B cell (primary cell): Measurements from ENCODE around the gene SGTA. TPM values are rescaled to one million over a fixed set of nuclear protein-coding genes. Genes with fewer than 3 reads are reported as not detected.

Experiments
- ATAC-seq: fragments of 200-7000 bp; cut with Tn5 transposase; one replicate; pipeline ENCODE4 v1.10.0; 2021; ENCODE audit warnings: low read depth, mild to moderate bottlenecking, moderate number of reproducible peaks, moderate library complexity
- CTCF ChIA-PET: fragments of 350-600 bp; sonication (Branson Sonifier 250); formaldehyde crosslinking; loops from one replicate; lab custom pipeline; 2021; ENCODE audit warnings: antibody characterized with exemption, inconsistent platforms; lab: Charles Lee
- POLR2A ChIA-PET: fragments of 350-600 bp; sonication (Branson Sonifier 250); formaldehyde crosslinking; loops from one replicate; lab custom pipeline; 2021; ENCODE audit warnings: antibody characterized with exemption; lab: Charles Lee
- DNase-seq: peaks from one replicate; pipeline ENCODE4 v3.0.0; 2013
- H2AFZ ChIP-seq: 2 replicates; pipeline ENCODE4 v1.6.1; 2012; ENCODE audit warnings: mild to moderate bottlenecking, low read depth, low read length; ENCODE audit not compliant: insufficient read depth, poor library complexity, severe bottlenecking
- H3K27ac ChIP-seq, 2 donors: 1 replicate in 1 of 2; 2 replicates in 1 of 2; pipeline ENCODE4 v1.5.1; 2012 to 2013; ENCODE audit warnings: low read length in 2 of 2, mild to moderate bottlenecking in 2 of 2, moderate library complexity in 1 of 2
- H3K27me3 ChIP-seq, 4 experiments: fragments of 200-600 bp in 1 of 4; sonication (generic) in 1 of 4; replicated peaks in 1 of 4; 1 replicate in 2 of 4; 2 replicates in 2 of 4; pipeline versions ENCODE4 v1.6.1 to v1.7.0; 2013 to 2016; ENCODE audit warnings: low read length in 3 of 4, mild to moderate bottlenecking in 2 of 4, mixed read lengths in 1 of 4, moderate library complexity in 1 of 4; ENCODE audit not compliant: insufficient read depth in 4 of 4, control insufficient read depth in 3 of 4; ENCODE audit errors: control extremely low read depth in 1 of 4
- H3K36me3 ChIP-seq, 2 experiments: replicated peaks in 1 of 2; 1 replicate in 1 of 2; 2 replicates in 1 of 2; pipeline versions ENCODE4 v1.6.1 to v1.7.1; 2013; ENCODE audit warnings: low read length in 1 of 2; ENCODE audit not compliant: insufficient read depth in 2 of 2, control insufficient read depth in 1 of 2; ENCODE audit errors: control extremely low read depth in 1 of 2, extremely low read depth in 1 of 2
- H3K4me1 ChIP-seq, 2 donors: fragments of 200-600 bp in 1 of 2; sonication (generic) in 1 of 2; 1 replicate in 1 of 2; 2 replicates in 1 of 2; pipeline versions ENCODE4 v1.5.1 to v1.6.1; 2013 to 2017; ENCODE audit warnings: low read length in 2 of 2; ENCODE audit not compliant: control insufficient read depth in 2 of 2, insufficient read depth in 2 of 2
- H3K4me2 ChIP-seq: replicated peaks from 2 replicates; pipeline ENCODE3; 2012; ENCODE audit warnings: mild to moderate bottlenecking, low read depth, low read length; ENCODE audit not compliant: poor library complexity, severe bottlenecking
- H3K4me3 ChIP-seq, 5 experiments: fragments of 200-600 bp in 1 of 5; sonication (generic) in 1 of 5; 1 replicate in 3 of 5; 2 replicates in 2 of 5; pipeline versions ENCODE4 v1.5.1 to v1.7.0; 2011 to 2016; ENCODE audit warnings: low read length in 4 of 5, mild to moderate bottlenecking in 4 of 5, low read depth in 2 of 5, control low read depth in 1 of 5, moderate library complexity in 1 of 5; ENCODE audit not compliant: insufficient read depth in 1 of 5; ENCODE audit errors: control extremely low read depth in 1 of 5, extremely low read depth in 1 of 5
- H3K79me2 ChIP-seq: fragments of 200-600 bp; sonication (generic); one replicate; pipeline ENCODE4 v1.6.0; 2016; ENCODE audit warnings: low read length; ENCODE audit not compliant: control insufficient read depth, insufficient read depth
- H3K9ac ChIP-seq: fragments of 200-600 bp; sonication (generic); 2 replicates; pipeline ENCODE4 v1.6.1; 2017; ENCODE audit warnings: mild to moderate bottlenecking, low read length, moderate library complexity
- H3K9me3 ChIP-seq, 3 donors: one replicate each; pipeline versions ENCODE4 v1.6.1 to v1.7.1; 2013; ENCODE audit warnings: low read length in 2 of 3; ENCODE audit not compliant: control insufficient read depth in 2 of 3, insufficient read depth in 1 of 3; ENCODE audit errors: control extremely low read depth in 1 of 3
- H4K20me1 ChIP-seq: 2 replicates; pipeline ENCODE4 v1.6.0; 2012; ENCODE audit warnings: mild to moderate bottlenecking, low read length; ENCODE audit not compliant: insufficient read depth, control insufficient read depth, poor library complexity, severe bottlenecking
- H3K27ac Mint-ChIP-seq: one replicate; pipeline ENCODE4 v1.8.0; 2021; ENCODE audit warnings: mixed read lengths
- H3K27me3 Mint-ChIP-seq: one replicate; pipeline ENCODE4 v1.8.0; 2021; ENCODE audit warnings: mixed read lengths
- H3K4me1 Mint-ChIP-seq: one replicate; pipeline ENCODE4 v1.8.0; 2021; ENCODE audit warnings: mixed read lengths
- H3K4me3 Mint-ChIP-seq: one replicate; pipeline ENCODE4 v1.8.0; 2021; ENCODE audit warnings: mixed read lengths
- H3K9me3 Mint-ChIP-seq: one replicate; pipeline ENCODE4 v1.8.0; 2022; ENCODE audit warnings: mixed read lengths; ENCODE audit not compliant: insufficient read depth
- EZH2 ChIP-seq: IDR thresholded peaks from 2 replicates; pipeline ENCODE4 v1.6.1; 2012; ENCODE audit warnings: borderline replicate concordance, low read depth, mild to moderate bottlenecking, moderate library complexity, low read length; ENCODE audit not compliant: insufficient read depth, poor library complexity, severe bottlenecking
- WGBS: methylation state at CpG from one replicate; pipeline ENCODE4 v1.1.5; 2013; ENCODE audit warnings: missing lambda C conversion rate; ENCODE audit not compliant: insufficient coverage; 5-methylcytosine and 5-hydroxymethylcytosine counted together
- intact Hi-C: fragments of 100-400 bp; cut with micrococcal nuclease; formaldehyde crosslinking; loops from one replicate; pipeline ENCODE4 v1.10.0; 2022
- polyA plus RNA-seq: library from polyadenylated mRNA; depleted of rRNA; stranded (reverse); fragments of >200 nt; gene quantifications from 2 replicates; pipeline ENCODE4 v1.2.3, GENCODE V29; 2012
- total RNA-seq, 2 donors: library from RNA; stranded (reverse); fragments of 120-200 nt in 1 of 2; gene quantifications; 1 replicate in 1 of 2; 2 replicates in 1 of 2; pipeline versions ENCODE4 v1.2.3 to v1.2.4, GENCODE V29; 2013 to 2022
- TF ChIP-seq, protein P1 (sequence below): fragments of 200-600 bp; IDR thresholded peaks from one replicate; pipeline ENCODE4 v1.8.0; 2022; ENCODE audit warnings: antibody characterized with exemption, mild to moderate bottlenecking

The SGTA gene
- total and polyA plus RNA-seq, 2 donors (not counting 1 experiment from before 2014, with no cell fraction given) = 36.6 to 42.0 TPM

DNA sequence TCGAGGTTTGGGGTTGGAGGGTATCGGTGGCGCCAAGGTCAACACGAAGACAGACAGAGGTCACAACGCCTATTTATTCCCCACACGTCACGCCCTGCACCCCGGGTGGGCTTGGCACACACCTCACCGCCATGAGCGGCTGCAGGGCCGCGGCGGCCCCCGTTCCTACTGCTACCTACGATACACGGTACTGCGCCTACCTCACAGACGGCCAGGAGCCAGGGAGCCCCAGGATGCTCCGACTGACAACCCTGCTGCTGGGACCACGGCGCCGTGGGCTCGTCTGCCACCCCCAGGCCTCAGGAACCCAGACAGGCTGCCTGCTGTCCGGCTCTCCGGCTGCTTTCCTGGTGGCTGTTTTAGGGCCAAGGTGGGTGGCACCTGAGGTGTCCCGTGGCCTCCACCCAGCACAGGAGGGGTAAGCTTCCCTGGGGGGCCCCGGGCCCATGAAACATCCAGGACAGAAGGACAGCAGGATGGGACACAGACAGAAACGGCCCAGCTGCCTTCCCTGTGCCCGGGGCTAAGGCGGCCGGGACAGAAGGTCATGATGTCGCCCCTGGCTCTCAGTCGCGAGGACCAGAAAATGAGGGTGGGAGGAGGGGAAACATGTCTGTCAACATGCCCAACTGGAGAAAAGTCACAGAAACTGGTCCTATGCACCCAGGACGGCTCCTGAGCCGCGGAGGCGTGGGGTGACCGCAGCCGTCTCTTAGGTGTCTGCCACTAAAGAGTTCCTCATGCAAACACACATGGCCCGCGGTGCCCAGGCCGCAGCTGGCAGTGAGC is 28.2 kb downstream of the SGTA start:
- no peaks in the 10 kb centered on the region for H3K79me2 ChIP-seq
- H3K4me3 ChIP-seq = no peak overlapping the region
- H3K9me3 ChIP-seq = no peaks in the 10 kb centered on the region
- H3K9me3 Mint-ChIP-seq = no peaks in the 10 kb centered on the region
- CTCF ChIA-PET = interaction anchor here (0.8 to 4.8 kb wide), 2 partner anchors 104 to 107 kb away, joined by 3 to 39 read pairs; no protein-coding TSS in a partner anchor
- no peak for DNase-seq
- H3K4me1 ChIP-seq = no peaks in the 10 kb centered on the region
- no peak overlapping the region for H2AFZ ChIP-seq
- no peak overlapping the region for H3K9ac ChIP-seq
- H3K27ac Mint-ChIP-seq = no peak overlapping the region
- no peaks in the 10 kb centered on the region for H3K27me3 Mint-ChIP-seq
- POLR2A ChIA-PET = interaction anchor here (0.5 kb wide), 1 partner anchor 85 kb away, joined by 3 read pairs; no protein-coding TSS in a partner anchor
- TF ChIP-seq, protein P1, sequence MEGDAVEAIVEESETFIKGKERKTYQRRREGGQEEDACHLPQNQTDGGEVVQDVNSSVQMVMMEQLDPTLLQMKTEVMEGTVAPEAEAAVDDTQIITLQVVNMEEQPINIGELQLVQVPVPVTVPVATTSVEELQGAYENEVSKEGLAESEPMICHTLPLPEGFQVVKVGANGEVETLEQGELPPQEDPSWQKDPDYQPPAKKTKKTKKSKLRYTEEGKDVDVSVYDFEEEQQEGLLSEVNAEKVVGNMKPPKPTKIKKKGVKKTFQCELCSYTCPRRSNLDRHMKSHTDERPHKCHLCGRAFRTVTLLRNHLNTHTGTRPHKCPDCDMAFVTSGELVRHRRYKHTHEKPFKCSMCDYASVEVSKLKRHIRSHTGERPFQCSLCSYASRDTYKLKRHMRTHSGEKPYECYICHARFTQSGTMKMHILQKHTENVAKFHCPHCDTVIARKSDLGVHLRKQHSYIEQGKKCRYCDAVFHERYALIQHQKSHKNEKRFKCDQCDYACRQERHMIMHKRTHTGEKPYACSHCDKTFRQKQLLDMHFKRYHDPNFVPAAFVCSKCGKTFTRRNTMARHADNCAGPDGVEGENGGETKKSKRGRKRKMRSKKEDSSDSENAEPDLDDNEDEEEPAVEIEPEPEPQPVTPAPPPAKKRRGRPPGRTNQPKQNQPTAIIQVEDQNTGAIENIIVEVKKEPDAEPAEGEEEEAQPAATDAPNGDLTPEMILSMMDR = no peak
- TF ChIP-seq EZH2 = no peak
- H3K36me3 ChIP-seq = peaks cover 3 to 19% of the 10 kb centered on the region in 2 experiments
- H3K4me3 Mint-ChIP-seq = no peak overlapping the region
- no peaks in the 10 kb centered on the region for H4K20me1 ChIP-seq
- H3K27ac ChIP-seq = no peak overlapping the region
- H3K27me3 ChIP-seq = no peaks in the 10 kb centered on the region
- no peak overlapping the region for H3K4me2 ChIP-seq
- no peaks in the 10 kb centered on the region for H3K4me1 Mint-ChIP-seq
- intact Hi-C loops = no loop called here
- 98% methylated on average over 39 of the region's 43 CpGs for WGBS
- ATAC-seq = no peak

DNA sequence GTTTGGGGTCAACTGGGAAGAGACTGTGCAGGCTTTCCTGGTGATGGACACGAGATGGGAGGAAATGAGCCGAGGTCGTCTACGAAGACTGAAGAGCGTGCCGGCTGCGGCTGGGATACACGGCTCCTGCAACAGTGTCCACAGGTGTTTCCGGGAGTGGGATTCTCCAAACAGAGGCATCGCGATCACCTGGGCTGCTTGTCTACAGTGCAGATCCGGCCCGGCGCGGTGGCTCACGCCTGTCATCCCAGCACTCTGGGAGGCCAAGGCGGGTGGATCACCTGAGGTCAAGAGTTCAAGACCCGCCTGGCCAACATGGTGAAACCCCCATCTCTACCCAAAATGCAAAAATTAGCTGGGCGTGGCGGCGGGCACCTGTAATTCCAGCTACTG is 31.6 kb downstream of the SGTA start:
- Histone ChIP-seq H2AFZ (no peak overlapping the region), H3K36me3 (peaks cover 0 to 7% of the 10 kb centered on the region in 2 experiments), H3K79me2 (peaks cover 12% of the 10 kb centered on the region), H3K4me2 (no peak overlapping the region), H3K9ac (no peak overlapping the region), H4K20me1 (no peaks in the 10 kb centered on the region), H3K9me3 (no peaks in the 10 kb centered on the region), H3K4me1 (peaks cover 8 to 18% of the 10 kb centered on the region in 2 donors), H3K27me3 (no peaks in the 10 kb centered on the region), H3K4me3 (no peak overlapping the region), H3K27ac (no peak overlapping the region)
- no peak overlapping the region for H3K27ac Mint-ChIP-seq
- POLR2A ChIA-PET = interaction anchor here (0.7 kb wide), 1 partner anchor 90 kb away, joined by 15 read pairs; no protein-coding TSS in a partner anchor
- no peak overlapping the region for H3K4me3 Mint-ChIP-seq
- ATAC-seq (no peak), DNase-seq (no peak)
- no peak for TF ChIP-seq EZH2
- TF ChIP-seq, protein P1 = no peak
- H3K27me3 Mint-ChIP-seq = no peaks in the 10 kb centered on the region
- intact Hi-C loops = no loop called here
- 95% methylated on average over 20 of the region's 21 CpGs for WGBS
- no peaks in the 10 kb centered on the region for H3K9me3 Mint-ChIP-seq
- CTCF ChIA-PET = interaction anchor here (3.1 to 4.8 kb wide), 2 partner anchors 103 kb away, joined by 39 to 156 read pairs; no protein-coding TSS in a partner anchor
- peaks cover 10% of the 10 kb centered on the region for H3K4me1 Mint-ChIP-seq
